GM19099 (cell line): ENCODE measurements around the gene KCNMA1.

Source experiments
- POLR2A ChIP-seq: IDR thresholded peaks from 3 replicates; pipeline ENCODE4 v1.6.1; 2011; ENCODE audit warnings: low read depth; ENCODE audit not compliant: insufficient read length; ENCODE audit errors: extremely low read depth

Gene KCNMA1

DNA sequence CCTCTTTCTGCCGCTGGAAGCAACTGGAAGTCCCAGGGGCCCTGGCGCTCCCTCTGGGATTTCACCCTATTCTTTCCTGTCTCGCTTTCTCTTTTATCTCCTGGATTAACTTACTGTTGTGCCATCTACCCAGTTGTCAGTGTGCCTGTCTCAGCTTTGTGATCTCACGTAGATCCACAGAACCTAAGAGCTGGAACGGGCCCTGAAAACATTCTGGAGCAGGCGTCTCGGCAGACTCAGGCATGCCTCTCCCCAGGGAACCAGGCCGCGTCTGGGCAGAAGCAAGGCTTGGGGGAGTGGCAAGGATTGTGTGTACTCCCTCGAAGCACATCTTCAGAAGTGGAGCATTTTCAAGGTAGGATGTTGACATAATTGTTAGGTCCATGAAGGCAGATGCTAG lies 87.2 kb downstream of the KCNMA1 start:
- no peak for TF ChIP-seq POLR2A

DNA sequence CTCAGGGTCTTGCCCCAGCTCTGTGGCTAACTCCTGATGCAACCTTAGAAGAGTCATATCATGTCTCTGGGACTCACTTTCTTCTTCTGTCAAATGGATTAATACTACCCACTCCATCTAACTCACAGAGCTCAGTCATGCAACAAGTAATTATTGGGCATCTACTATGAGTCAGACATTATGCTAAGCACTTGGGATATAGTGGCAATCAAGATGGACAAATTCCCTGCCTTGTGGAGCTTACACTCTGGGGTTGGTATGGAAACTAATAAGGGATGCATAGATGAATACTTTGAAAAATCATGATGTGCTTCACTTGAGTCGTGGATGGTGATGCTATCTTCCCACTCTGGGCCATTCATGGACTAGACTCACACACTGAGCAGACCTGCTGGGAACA lies 88.9 kb downstream of the KCNMA1 start:
- no peak for TF ChIP-seq POLR2A

DNA sequence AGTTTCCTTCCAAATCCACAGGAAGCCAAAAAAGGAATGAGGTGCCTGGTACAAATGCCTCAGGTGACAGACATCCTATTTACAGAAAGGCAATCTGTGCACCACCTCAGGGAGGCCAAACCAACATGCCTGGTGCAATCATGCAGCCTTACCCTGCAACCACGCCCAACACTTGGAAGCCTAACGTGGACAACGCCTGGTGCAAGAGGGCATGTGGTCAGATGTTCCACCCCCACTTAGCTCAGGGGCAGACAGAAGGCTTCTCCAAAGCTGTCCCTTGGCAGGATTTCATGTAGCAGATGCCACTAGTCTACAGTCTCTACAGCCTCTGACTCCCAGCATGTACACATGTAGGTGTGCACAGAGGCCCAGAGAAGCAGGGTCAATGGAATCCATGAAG lies 89.5 kb downstream of the KCNMA1 start:
- no peak for TF ChIP-seq POLR2A

DNA sequence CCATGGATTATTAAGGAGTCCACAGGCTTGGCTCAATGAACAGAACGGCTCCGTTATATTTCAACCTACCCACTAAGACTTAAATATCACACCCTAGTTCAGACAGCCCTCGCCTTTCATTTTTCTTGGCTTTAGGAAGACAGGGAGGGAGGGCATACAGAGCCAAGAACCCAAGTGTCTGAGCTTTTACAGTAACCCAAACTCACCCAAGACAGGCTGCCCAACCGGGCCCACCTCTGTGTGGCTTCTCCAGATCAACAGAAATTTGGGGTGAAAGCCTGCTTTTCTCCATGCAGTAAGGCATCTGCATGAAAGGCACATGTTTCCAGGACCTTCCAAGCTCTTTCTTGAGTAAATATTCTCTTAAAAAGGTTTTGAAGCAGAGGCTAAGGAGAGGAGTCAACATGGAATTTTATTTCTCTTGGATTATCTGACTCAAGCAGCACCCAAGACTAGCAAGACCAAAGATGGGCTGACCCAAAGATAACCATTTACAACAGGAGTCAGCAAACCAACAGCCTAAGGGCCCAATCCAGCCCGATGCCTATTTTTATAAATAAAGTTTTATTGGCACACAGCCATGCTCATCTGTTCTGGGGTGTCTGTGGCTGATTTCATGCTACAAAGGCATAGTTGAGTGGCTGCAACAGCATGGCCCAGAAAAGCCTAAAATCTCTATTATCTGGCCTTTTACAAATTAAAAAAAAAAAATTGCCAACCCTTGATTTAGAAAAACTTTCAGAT lies 90.1 kb downstream of the KCNMA1 start:
- no peak for TF ChIP-seq POLR2A

DNA sequence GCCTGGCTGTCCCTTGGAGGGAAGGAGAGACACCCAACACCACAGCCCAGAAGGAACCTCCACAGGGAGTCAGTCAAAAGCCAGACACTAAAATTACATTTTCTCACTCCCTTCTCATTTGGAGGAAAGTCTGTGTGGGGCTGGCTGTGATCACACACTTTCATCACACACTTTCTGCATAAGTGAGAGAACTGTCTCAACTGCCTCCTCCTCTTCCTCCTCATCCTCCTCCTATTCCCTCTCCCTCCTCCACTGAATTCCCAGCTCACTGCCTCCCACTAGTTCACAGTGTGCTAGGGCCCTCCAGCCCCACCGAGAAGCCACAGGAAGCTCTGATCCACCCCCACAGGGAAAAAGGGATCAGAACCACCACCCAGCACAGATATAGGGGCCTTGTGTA lies 91.6 kb downstream of the KCNMA1 start:
- no peak for TF ChIP-seq POLR2A

DNA sequence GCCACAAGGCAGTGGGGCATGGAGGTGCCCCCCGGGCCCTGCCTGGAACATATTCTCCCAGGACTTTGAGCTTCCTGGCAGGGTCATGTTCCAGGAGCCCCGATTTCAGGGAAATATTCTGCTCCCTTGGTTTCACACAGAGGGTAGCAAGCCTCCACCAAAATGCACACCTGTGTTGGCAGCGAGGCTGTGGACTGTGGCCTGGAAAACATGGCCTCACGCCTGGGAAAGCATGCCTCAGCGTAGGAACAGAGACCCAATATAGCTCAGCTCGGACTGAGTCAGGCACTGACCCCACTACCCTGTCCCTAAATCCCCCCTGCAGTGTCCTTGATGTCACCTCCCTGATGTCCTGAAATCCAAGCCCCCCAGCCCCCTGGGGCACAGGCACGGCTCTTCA lies 92.0 kb downstream of the KCNMA1 start:
- TF ChIP-seq POLR2A = no peak

DNA sequence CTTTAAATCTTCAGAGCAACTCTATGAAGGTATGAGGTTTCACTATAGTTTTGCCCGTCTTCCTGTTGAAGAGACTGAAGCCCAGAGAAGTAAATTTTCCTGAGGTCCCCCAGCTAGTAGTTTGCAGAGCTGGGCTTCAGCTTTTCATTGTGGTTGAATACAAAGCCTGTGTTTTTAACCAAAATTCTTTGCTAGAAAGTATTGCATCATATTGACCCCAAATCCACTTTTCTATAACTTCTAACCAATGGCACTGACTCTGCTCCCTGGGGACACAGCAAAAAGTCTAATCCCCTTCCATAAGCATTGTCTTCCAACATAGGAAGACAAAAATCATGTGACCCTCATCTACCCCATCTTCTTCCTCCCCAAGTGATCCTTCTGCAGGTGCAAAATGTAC lies 93.0 kb downstream of the KCNMA1 start:
- no peak for TF ChIP-seq POLR2A

DNA sequence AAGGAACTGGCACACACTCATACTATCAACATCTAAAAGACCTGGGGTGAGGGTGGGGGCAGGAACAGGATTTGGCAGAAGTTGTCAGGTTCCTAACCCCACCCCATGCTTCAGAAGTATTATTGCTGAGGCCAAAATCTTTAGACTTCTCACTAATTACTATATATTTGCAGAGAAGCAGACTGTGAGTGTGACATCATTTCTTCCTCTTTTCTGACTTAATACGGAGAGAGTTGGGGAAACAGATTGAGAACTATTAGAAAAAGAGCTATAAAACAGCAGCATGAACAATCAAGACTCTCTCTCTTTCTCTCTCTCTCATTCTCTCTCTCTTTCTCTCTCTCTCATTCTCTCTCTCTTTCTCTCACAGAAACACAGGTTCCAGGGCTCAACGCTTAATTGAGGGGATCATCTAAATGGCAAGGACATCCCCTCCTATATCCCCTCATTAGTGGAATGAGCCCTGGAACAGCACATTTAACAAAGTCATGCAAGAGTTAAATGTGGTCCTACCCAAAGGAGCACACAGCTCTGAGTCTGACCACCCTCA lies 94.8 kb downstream of the KCNMA1 start:
- TF ChIP-seq POLR2A = no peak

DNA sequence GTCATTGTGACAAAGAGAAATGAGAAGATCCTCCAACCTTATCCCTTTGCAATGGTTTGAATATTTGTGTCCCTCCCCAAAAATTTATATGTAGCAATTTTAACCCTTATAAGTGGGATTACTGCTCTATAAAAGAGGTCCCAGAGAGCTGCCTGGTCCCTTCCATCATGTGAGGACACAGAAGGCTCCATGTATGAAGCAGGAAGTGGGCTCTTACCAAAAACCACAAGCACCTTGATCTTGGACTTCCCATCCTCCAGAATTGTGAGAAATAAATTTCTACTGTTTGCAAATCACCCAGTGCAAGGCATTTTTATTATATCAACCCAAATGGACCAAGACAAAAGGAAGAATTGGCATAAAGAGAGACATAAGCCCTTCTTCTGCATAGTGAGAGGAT lies 95.7 kb downstream of the KCNMA1 start:
- no peak for TF ChIP-seq POLR2A

DNA sequence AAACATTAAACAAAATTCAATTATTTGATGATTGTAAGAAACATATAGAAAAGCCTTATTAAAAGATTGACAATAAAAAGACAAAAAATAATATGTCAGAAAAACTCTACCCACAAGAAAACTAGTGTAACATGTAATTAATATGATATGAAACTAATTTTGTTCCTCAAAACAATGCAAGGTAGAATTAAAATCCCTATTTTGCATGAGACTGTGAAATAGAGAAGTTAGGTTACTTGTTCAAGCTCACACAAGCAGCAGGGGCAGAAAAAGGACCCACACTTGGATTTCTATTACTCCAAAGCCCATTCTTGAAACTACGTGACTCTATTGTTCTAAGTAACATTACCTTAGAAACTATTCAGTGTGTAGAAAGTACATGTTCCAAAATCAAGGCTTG lies 96.4 kb downstream of the KCNMA1 start:
- no peak for TF ChIP-seq POLR2A

DNA sequence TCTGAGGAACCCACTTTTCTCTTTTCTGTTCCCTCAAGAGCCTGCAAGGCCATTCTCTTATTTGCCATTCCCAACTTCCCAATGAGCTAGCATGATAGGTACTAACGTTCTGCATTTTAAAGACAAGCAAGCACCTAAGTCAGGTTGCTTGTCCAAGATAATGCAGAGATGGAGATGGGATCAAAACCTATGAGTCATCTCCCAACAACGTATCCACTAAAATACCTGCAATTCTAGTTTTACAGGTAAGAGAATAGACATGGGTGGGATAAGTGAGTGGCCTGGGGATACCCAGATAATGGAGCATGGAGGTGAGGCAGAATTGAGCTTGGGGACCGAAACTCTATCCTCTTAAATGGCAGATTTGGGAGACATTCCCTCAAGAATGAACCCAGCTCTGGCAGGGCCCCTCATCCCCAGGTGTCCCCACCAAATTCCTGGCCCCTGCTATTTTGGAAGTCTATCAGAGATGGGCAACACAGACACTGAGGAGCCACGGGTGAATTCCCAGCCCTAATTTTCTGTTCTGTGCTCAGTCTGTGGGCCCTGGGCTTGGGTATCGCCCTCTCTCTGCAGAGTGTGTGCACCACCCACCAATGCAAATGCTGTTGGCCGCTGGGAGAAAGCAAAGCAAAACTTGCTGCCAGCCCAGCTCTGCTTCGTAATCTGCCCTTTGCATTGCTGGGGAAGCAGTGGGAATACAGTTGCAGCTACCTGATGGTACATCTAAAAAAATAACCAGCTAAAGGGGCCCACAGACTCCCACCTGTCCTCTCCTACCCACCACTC lies 98.3 kb downstream of the KCNMA1 start:
- TF ChIP-seq POLR2A = no peak

DNA sequence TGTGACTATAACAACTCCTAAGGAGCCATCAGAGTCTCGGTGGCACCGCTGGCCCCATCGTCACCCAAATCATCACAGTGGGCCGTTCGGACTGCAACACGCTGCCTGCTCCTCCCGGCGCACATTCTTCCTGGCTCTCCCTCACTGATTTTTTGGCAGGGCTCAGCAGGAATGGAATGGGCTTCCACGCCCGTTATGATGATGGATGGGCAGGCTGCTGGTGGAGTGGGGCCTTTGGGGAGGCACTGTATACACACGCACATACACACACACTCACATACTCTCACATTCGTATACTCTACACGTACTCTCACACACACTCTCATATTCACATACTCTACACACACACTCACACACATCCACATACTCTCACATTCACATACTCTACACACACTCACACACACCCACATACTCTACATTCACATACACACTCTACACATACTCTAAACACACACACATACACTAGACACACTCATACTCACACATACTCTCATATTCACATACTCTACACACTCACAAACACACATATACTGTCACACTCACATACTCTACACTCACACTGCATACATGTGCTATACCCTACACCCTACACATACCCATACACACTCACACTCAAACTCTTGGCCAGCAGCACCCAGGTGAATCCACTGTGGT lies 99.8 kb downstream of the KCNMA1 start:
- no peak for TF ChIP-seq POLR2A

DNA sequence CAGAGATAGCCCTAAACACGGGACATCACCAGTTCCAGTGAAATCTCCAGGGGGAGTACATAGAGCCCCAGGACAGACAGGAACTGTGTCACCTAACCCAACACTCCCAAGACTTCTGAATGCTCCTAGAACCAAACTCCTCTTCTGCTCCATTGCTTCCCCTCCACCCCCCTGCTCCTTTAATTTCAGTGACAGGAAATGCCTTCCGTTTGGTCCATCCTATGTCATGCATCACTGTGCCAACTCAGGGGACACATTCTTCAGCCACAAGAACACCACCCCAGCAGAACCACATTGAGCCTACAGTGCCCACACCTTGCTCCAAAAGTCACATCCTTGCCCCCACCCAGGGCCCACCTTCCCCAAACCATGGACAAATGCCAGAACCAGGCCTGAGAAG lies 100.5 kb downstream of the KCNMA1 start:
- no peak for TF ChIP-seq POLR2A

DNA sequence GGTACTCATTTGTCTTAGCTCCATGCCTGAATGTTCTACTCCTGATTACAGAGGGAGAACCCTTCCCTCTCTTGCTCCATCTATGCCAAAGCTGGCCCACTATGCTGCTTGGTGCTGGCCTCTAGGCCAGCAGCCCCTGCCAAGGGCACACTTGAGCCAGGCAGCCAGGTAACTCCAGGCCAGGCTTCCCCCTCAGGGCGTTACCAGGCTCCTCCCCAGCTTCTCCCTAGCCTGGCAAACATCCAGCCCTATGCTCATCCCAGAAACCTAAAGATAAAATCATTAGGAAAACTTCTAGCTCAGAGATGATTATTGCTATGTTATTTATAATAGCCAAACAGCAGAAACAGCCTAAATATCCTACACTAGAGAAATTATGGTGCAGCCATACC lies 103.7 kb downstream of the KCNMA1 start:
- no peak for TF ChIP-seq POLR2A

DNA sequence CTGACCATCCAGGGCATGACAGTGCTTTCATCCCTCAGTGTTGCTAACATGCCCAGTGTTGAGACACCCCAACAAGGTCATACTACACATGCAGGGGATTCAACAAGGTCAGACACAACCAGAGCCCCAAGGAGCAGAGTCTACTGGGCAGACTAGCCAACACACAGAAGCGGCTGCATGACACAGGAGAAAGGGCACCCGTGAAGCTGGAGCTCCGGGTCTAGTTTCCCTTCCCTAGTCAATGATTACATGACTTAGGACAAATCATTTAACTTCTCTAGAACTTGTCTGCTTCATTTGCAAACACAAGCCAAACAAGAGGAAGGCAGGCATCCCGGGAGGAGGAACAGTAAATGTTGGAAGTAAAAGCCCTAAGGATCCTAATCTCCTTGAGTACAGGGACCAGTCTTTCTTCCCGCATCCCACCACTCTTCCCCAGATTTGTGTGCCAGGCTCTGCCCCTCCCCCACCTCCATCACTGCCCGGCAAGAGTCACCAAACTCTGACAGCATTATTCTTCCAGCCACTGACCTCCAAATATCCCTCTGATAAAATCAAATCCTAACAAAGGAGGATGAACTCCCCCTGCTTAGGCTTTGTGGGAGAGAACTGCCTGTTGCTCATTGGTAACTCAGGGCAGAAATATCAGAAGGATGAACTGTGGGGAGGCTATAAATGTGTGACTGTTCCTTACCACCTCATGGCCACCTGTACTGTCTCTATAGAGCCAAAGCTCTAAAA lies 104.3 kb downstream of the KCNMA1 start:
- TF ChIP-seq POLR2A = no peak
